LNCAP (cell line): ENCODE measurements around the gene PCF11.

Source experiments
- CTCF ChIP-seq: fragments of 450-650 bp; IDR thresholded peaks from 2 replicates; pipeline ENCODE4 v1.5.1; 2017; ENCODE audit warnings: mild to moderate bottlenecking

The PCF11 gene

GRCh38 chr11:83185767-83186166 is 28.8 kb downstream of the PCF11 start:
- TF ChIP-seq CTCF, result no peak

GRCh38 chr11:83187465-83187864 is 30.5 kb downstream of the PCF11 start:
- TF ChIP-seq CTCF, result no peak

GRCh38 chr11:83191491-83191890 is 34.6 kb downstream of the PCF11 start:
- no peak for TF ChIP-seq CTCF

GRCh38 chr11:83191986-83192385 is 35.1 kb downstream of the PCF11 start:
- TF ChIP-seq CTCF, result no peak

GRCh38 chr11:83192606-83193245 is 35.8 kb downstream of the PCF11 start:
- TF ChIP-seq CTCF, result no peak

GRCh38 chr11:83193315-83194280 is 36.7 kb downstream of the PCF11 start, which contains the start of gene ANKRD42:
Gene ANKRD42 (plus strand): TSS chr11:83193712. CDS start chr11:83194671, 959 bp downstream.
- no peak for TF ChIP-seq CTCF

GRCh38 chr11:83194281-83195142 is 37.6 kb downstream of the PCF11 start:
- no peak for TF ChIP-seq CTCF
